SK-N-SH (cell line): ENCODE data around the gene USP47. TPM values are rescaled to one million over a fixed set of nuclear protein-coding genes. Genes with fewer than 3 reads are reported as not detected.

ENCODE experiments used
- CTCF ChIA-PET: fragments of 300-600, 350-600 bp; formaldehyde crosslinking; extraction: SDS; loops from one replicate; lab custom pipeline; 2021; lab: Yijun Ruan, JAX
- POLR2A ChIA-PET: fragments of 350-600 bp; sonication (Branson Sonifier 250); formaldehyde crosslinking; extraction: SDS; loops from one replicate; lab custom pipeline; 2020; ENCODE audit warnings: antibody characterized with exemption, inconsistent platforms; lab: Yijun Ruan, JAX
- DNase-seq: peaks from one replicate; pipeline ENCODE4 v3.0.0; 2012
- H2AFZ ChIP-seq: fragments of 200-600 bp; sonication (generic); 2 replicates; pipeline ENCODE4 v1.8.1; 2016; ENCODE audit warnings: antibody characterized with exemption, mild to moderate bottlenecking, low read depth
- H3F3A ChIP-seq: fragments of 200-600 bp; sonication (generic); replicated peaks from 2 replicates; pipeline ENCODE3; 2016; ENCODE audit warnings: antibody characterized with exemption, mild to moderate bottlenecking; ENCODE audit not compliant: insufficient read depth
- H3K27ac ChIP-seq, 2 experiments: fragments of 200-500 bp in 1 of 2; fragments of 200-600 bp in 1 of 2; sonication (Bioruptor generic) in 1 of 2; sonication (generic), shearing (Covaris generic) in 1 of 2; 2 replicates each; pipeline versions ENCODE4 v1.5.1 to v1.6.1; 2014 to 2016; ENCODE audit warnings: low read depth in 2 of 2, inconsistent platforms in 1 of 2, low read length in 1 of 2, mild to moderate bottlenecking in 1 of 2, mixed read lengths in 1 of 2
- H3K27me3 ChIP-seq: fragments of 200-600 bp; sonication (generic), shearing (Covaris generic); 2 replicates; pipeline ENCODE4 v1.6.1; 2016; ENCODE audit warnings: mixed run types; ENCODE audit not compliant: insufficient read depth
- H3K36me3 ChIP-seq, 2 experiments: fragments of 200-500 bp in 1 of 2; fragments of 200-600 bp in 1 of 2; sonication (Bioruptor generic) in 1 of 2; sonication (generic) in 1 of 2; replicated peaks in 1 of 2; 2 replicates each; pipeline versions ENCODE3 to v1.5.1; 2014 to 2016; ENCODE audit warnings: low read length in 1 of 2, mild to moderate bottlenecking in 1 of 2; ENCODE audit not compliant: insufficient read depth in 2 of 2, control insufficient read depth in 1 of 2
- H3K4me1 ChIP-seq, 2 experiments: fragments of 200-500 bp in 1 of 2; fragments of 200-600 bp in 1 of 2; sonication (Bioruptor generic) in 1 of 2; sonication (generic), shearing (Covaris generic) in 1 of 2; 2 replicates each; pipeline versions ENCODE4 v1.5.1 to v1.6.1; 2014 to 2016; ENCODE audit warnings: low read depth in 1 of 2, low read length in 1 of 2, mixed run types in 1 of 2; ENCODE audit not compliant: insufficient read depth in 2 of 2, control insufficient read depth in 1 of 2
- H3K4me2 ChIP-seq: fragments of 200-600 bp; sonication (generic), shearing (Covaris generic); 2 replicates; pipeline ENCODE4 v1.6.1; 2017; ENCODE audit warnings: mixed run types
- H3K4me3 ChIP-seq, 2 experiments: fragments of 200-500 bp in 1 of 2; fragments of 200-600 bp in 1 of 2; sonication (Bioruptor generic) in 1 of 2; sonication (generic), shearing (Covaris generic) in 1 of 2; 2 replicates each; pipeline versions ENCODE4 v1.5.1 to v1.8.1; 2014 to 2016; ENCODE audit warnings: low read depth in 2 of 2, inconsistent platforms in 1 of 2, low read length in 1 of 2, mild to moderate bottlenecking in 1 of 2, mixed read lengths in 1 of 2, moderate library complexity in 1 of 2
- H3K79me2 ChIP-seq: fragments of 200-600 bp; sonication (generic); 2 replicates; pipeline ENCODE4 v1.8.1; 2017; ENCODE audit warnings: mild to moderate bottlenecking; ENCODE audit not compliant: insufficient read depth
- H3K9ac ChIP-seq: fragments of 200-600 bp; sonication (generic); 2 replicates; pipeline ENCODE4 v1.6.1; 2017; ENCODE audit warnings: mixed run types
- H3K9me2 ChIP-seq: fragments of 200-600 bp; sonication (generic); 2 replicates; pipeline ENCODE4 v1.6.1; 2017; ENCODE audit warnings: mixed run types
- H3K9me3 ChIP-seq: fragments of 200-600 bp; sonication (generic); 2 replicates; pipeline ENCODE4 v1.6.1; 2017; ENCODE audit warnings: mixed run types, mild to moderate bottlenecking, moderate library complexity
- H4K20me1 ChIP-seq: fragments of 200-600 bp; sonication (generic); 2 replicates; pipeline ENCODE4 v1.6.1; 2017; ENCODE audit warnings: mild to moderate bottlenecking, mixed run types; ENCODE audit not compliant: insufficient read depth
- GATA2 ChIP-seq: sonication (generic); formaldehyde crosslinking; IDR thresholded peaks from 2 replicates; pipeline ENCODE4 v1.5.0; 2020; ENCODE audit warnings: mild to moderate bottlenecking, missing genetic modification reagents
- RCOR1 ChIP-seq: fragments of 150-350 bp; IDR thresholded peaks from 2 replicates; pipeline ENCODE4 v1.6.1; 2017; ENCODE audit warnings: antibody characterized with exemption, low read length
- RXRA ChIP-seq: IDR thresholded peaks from 2 replicates; pipeline ENCODE4 v1.4.0; 2012; ENCODE audit warnings: low read depth, mild to moderate bottlenecking, borderline replicate concordance
- TAF1 ChIP-seq: IDR thresholded peaks from 2 replicates; pipeline ENCODE4 v1.6.1; 2012; ENCODE audit warnings: low read depth, mild to moderate bottlenecking, low read length, moderate library complexity, borderline replicate concordance
- TCF12 ChIP-seq: IDR thresholded peaks from 2 replicates; pipeline ENCODE4 v1.4.0; 2012
- TEAD4 ChIP-seq: IDR thresholded peaks from 2 replicates; pipeline ENCODE4 v1.4.0; 2012; ENCODE audit warnings: mild to moderate bottlenecking, borderline replicate concordance; ENCODE audit not compliant: insufficient read depth
- WGBS: methylation state at CpG from one replicate; pipeline ENCODE4 v1.1.6; 2017; ENCODE audit warnings: low lambda C conversion rate; 5-methylcytosine and 5-hydroxymethylcytosine counted together
- polyA plus RNA-seq, 3 experiments: library from polyadenylated mRNA; depleted of rRNA; stranded (reverse); fragments of >200 nt; gene quantifications; 2 replicates each; pipeline ENCODE4 v1.2.3, GENCODE V29; 2012
- TF ChIP-seq, protein P1 (sequence below): IDR thresholded peaks from 2 replicates; pipeline ENCODE4 v1.6.1; 2012; ENCODE audit warnings: mild to moderate bottlenecking, low read depth, low read length, moderate library complexity
- TF ChIP-seq, protein P2 (sequence below): fragments of 150-350 bp; IDR thresholded peaks from 2 replicates; pipeline ENCODE4 v1.6.1; 2016; ENCODE audit warnings: mild to moderate bottlenecking, low read depth, low read length

The USP47 gene
- polyA plus RNA-seq, 1 of the 3 experiments (the other 2 are of a cell fraction) = 10.3 TPM

DNA sequence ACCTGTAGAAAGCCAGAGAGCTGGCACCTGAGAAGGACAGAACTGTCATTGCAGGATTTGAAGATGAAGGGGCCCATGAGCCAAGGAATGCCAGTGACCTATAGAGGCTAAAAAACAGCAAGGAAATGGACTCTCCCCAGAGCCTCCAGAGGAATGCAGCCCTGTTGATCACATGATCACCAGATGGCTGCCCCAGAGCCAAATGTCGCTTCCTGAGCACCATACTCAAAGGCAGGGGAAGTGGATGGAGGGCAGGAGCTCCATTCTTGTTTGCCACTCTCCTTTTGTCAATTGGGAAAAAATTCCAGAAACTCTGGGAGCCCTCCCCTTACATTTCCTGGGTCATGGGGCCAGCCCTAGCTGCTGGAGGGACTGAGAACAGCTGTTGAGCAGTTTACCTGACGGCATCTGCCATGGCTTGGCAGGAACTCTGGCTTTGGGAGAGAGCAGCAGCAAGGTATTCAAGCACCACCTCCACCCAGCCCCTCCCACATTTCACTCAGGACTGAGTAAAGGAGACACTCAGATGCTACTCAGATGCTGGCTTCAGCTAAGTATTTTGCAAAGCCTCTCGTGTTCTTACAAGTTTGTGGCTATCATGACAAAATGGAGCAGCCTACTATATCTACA, 119.7 kb downstream of the USP47 start (continued):
- TF ChIP-seq, protein P1, sequence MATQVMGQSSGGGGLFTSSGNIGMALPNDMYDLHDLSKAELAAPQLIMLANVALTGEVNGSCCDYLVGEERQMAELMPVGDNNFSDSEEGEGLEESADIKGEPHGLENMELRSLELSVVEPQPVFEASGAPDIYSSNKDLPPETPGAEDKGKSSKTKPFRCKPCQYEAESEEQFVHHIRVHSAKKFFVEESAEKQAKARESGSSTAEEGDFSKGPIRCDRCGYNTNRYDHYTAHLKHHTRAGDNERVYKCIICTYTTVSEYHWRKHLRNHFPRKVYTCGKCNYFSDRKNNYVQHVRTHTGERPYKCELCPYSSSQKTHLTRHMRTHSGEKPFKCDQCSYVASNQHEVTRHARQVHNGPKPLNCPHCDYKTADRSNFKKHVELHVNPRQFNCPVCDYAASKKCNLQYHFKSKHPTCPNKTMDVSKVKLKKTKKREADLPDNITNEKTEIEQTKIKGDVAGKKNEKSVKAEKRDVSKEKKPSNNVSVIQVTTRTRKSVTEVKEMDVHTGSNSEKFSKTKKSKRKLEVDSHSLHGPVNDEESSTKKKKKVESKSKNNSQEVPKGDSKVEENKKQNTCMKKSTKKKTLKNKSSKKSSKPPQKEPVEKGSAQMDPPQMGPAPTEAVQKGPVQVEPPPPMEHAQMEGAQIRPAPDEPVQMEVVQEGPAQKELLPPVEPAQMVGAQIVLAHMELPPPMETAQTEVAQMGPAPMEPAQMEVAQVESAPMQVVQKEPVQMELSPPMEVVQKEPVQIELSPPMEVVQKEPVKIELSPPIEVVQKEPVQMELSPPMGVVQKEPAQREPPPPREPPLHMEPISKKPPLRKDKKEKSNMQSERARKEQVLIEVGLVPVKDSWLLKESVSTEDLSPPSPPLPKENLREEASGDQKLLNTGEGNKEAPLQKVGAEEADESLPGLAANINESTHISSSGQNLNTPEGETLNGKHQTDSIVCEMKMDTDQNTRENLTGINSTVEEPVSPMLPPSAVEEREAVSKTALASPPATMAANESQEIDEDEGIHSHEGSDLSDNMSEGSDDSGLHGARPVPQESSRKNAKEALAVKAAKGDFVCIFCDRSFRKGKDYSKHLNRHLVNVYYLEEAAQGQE = no peak

DNA sequence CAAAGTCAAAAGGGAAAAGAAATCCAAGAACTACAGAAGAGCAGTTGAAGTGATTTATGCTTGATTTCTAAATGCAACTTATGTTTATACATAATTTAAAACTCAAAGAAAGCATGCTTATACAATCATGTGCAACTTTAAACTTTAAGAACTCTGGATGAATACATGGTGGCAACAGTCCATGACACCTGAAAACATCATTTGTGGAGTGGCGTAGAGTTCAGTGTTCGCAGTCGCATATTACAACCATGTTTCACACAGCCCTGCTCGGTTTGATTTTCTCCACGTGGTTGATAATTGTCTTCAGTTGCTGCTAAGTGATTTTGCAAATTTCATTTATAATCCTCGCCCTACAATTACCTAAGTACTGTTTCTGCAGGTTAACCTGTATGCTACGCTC, 121.3 kb downstream of the USP47 start:
- WGBS = 88% methylated on average over 7 of the region's 7 CpGs
- H3K36me3 ChIP-seq = peaks cover 43 to 60% of the 10 kb centered on the region in 2 experiments
- H4K20me1 ChIP-seq = no peaks in the 10 kb centered on the region
- no peaks in the 10 kb centered on the region for H3K27me3 ChIP-seq
- CTCF ChIA-PET = no interaction called here
- H3K9me2 ChIP-seq = no peaks in the 10 kb centered on the region
- no peak overlapping the region; a peak in 1 of 4 replicates for H3K27ac ChIP-seq
- H3K4me1 ChIP-seq = peaks cover 2 to 50% of the 10 kb centered on the region in 2 experiments; a peak in 2 of 4 replicates
- H3K9me3 ChIP-seq = no peaks in the 10 kb centered on the region
- TF ChIP-seq RCOR1 (no peak), TAF1 (no peak), TCF12 (no peak), GATA2 (CRISPR knock-in tag) (no peak), TEAD4 (no peak), RXRA (no peak)
- TF ChIP-seq, protein P2, sequence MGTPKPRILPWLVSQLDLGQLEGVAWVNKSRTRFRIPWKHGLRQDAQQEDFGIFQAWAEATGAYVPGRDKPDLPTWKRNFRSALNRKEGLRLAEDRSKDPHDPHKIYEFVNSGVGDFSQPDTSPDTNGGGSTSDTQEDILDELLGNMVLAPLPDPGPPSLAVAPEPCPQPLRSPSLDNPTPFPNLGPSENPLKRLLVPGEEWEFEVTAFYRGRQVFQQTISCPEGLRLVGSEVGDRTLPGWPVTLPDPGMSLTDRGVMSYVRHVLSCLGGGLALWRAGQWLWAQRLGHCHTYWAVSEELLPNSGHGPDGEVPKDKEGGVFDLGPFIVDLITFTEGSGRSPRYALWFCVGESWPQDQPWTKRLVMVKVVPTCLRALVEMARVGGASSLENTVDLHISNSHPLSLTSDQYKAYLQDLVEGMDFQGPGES = no peak
- DNase-seq = no peak
- POLR2A ChIA-PET = interaction anchor here (1.5 kb wide), 1 partner anchor 16 kb away, joined by 5 read pairs; no protein-coding TSS in a partner anchor
- H3F3A ChIP-seq = peaks cover 41% of the 10 kb centered on the region
- H3K4me3 ChIP-seq = no peak overlapping the region
- no peaks in the 10 kb centered on the region for H3K79me2 ChIP-seq
- no peak overlapping the region for H3K9ac ChIP-seq
- no peak overlapping the region for H3K4me2 ChIP-seq
- no peak overlapping the region for H2AFZ ChIP-seq
